HG02678 (cell line): ENCODE results near the gene TXNL4B.

Experiments
- ATAC-seq: cut with Tn5 transposase; IDR thresholded peaks from one replicate; pipeline ENCODE4 v1.9.1; 2021; ENCODE audit warnings: mild to moderate bottlenecking, moderate library complexity; ENCODE audit not compliant: unreplicated experiment

The TXNL4B gene

DNA sequence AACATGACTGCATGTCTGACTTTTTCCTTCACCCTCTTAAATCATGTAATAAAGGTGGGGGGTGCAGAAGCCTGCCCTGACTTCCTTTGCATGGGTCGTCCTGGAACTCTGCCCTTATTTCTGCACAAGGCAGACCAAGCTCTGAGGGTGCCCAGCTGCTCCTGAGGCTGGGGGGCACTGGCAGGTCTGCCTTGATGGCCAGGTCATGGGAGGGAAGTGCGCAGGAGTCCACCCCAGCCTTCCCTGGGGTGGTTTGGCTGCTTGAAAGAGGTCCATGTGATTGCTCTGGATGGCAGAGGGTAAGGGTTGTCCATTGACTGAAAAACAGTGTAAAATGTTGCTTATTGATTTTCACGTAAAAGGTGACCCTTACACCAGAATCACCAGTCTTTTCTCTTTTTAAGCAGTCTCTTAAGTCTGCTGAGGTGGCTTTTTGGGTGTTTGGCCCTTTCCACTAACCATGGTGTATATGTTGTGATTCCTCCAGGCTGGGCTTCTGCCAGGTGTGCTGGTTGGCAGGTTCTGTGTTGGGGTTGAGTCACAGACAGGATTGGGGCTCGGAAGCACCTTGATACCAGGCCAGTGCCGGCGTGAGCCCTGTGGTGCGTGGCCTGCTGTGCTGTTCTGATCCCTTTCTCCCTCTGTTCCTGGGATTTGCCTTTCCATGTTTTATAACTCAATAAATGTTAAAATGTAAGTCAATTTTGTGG lies 19.6 kb upstream of the TXNL4B start:
- no peak for ATAC-seq

DNA sequence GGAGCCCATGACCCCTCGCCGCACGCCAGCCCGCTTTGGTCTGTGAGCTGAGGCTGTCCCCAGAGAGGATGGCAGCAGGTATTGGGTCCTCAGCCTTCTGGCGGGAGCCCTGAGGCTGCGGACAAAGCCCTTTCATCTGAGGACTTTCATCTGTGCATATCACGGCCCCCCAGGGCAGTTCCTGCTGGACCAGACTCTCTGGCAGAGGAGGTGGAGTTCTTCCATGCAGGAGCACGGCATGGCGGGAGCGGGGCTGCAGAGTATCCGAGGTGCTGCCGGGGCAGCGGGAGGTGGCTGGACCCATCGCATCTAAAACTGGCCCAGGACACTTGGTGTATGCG lies 19.0 kb upstream of the TXNL4B start:
- ATAC-seq = no peak

DNA sequence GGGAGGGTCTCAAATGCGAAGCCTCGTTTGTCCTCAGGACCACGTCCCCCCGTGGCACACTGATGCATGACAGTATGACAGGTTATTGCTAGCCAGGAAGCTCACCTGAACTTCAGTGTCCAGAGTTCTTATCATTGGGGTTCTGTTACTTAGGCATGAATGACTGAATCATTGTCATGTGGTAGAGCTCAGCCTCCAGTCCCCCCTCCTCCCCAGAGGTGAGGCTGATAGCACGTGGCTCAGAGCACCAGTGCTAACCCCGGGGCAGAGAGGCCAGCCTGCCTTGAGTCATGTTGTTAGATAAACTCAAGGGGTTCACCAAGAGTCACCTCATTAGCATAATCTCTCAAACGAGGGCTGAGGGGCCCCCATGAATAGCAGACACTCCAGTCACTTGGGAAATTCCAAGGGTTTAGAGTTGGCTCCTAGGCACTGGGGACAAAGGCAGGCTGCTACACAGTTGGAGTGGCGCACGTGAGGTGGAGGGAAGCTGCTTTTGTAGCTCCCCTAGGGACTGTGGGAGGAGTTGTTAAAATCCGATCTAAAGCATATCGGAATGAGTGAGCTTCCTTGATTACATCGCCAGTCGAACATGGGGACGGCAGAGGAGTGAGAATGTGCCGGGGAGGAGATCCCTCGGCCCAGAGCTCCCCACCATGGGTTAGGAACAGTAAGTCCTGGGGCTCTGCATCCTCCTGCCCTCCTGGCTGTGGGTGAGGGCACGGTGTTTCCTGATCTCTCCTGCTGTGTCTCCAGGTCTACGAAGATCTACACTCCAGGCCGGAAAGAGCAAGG lies 18.4 kb upstream of the TXNL4B start:
- ATAC-seq = no peak

DNA sequence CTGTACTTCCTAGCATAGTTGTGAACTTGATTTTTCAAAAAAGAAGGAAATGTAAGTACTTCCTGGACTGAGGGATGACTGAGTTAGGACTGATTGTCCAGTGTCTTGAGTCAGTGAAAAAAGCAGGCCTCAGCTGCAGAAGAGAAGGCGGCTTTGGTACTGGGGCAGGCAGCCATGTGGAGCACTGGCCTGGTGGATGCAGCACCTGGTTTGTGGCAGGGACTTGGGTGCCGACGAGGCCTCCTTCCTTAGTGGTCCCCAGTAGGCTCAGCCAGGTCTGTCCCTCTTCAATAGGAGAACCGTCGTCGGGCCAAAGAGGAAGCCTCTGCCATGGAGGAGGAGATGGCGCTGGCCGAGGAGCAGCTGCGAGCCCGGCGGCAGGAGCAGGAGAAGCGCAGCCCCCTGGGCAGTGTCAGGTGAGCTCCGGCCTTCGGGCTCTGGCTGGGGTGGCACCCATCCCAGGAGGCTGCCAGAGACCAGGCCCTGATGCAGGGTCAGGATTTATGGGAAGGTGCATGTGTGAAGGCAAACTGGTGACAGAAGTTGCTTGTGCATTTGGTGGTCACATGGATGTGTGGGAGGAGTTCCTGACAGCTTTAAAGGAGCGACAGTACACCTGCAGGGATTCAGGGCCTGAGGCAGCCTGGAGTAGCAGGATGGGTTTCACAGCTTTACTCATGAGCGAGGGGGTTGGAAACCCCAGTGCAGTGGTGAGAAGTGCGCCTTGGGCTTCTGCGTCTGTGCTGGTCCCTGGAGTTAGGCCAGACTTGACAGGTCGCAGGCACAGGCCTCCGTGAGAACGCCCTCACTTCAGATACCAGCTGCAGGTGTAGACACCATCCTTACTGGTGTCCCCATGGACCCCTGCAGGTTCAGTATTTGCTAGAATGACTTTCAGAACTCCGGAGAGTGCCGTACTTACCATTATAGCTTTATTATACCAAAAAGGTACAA lies 17.5 kb upstream of the TXNL4B start:
- ATAC-seq = no peak

DNA sequence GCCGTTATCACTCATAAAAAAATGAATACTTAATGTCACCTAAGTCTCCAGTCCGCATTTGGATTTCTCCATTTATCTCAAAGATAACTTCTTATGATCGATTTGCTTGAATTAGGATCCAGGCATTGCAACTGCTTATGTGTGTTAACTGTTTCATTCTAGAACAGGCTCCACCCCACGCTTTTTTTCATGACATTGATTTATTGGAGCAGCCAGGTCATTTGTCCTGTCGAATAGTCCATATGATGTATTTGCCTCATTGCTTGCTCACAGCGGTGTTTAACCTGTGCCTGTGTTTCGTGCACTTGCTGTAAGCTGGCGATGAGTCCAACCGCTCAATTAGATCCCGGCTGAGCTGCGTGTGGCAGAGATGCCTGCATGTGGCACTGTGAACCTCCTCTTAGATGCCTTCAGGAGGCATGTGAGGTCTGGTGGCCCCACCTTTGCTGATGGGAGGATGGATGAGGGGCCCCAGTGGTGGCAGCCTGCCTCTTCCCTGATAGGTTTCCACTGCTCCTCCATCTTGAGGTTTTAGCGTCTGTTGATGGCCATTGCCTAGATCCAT lies 16.6 kb upstream of the TXNL4B start:
- no peak for ATAC-seq

DNA sequence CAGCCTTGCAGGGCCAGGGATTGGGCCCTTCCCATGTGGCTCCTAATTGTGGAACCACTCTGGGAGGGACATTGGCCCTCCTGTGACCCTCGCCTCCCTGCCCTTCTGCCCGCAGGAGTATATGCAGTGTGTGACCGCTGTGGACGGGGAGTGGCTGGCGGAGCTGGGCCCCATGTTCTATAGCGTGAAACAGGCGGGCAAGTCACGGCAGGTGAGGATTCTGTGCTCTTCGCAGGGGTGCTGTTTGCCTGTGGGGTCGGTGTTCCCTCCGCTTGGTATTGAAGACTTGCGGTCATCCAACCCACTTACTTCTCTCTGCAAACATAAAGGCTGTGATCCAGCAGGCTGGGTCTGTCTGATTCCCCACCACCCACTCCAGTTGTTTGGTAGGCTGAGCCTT lies 15.9 kb upstream of the TXNL4B start:
- ATAC-seq = no peak

DNA sequence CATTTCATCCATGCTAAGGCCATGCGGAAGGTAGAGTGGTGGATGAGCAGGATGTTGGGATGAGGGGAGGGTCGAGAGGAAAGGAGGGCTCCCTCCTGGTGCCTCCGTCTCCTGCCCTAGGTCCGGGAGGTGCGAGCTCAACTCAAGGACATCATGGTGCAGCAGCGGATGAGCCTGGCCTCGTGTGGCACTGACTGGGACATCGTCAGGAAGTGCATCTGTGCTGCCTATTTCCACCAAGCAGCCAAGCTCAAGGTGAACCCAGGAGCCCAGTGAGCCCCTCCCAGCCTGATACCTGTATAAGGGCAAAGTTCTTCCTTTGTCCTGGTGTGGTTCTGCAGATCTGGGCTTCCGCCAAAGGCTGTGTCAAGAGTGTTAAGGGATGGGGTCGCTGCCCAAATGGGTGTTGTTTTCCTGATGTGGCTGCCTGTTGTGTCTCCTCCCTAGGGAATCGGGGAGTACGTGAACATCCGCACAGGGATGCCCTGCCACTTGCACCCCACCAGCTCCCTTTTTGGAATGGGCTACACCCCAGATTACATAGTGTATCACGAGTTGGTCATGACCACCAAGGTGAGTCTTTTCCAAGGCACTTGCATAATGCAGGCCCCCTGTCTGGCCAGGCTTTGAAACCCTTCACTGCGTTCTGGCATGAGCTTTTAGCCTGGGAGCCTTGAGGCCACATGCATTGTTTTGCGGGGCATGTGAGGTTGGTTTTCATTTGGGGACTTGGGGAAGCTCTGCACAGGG lies 15.1 kb upstream of the TXNL4B start:
- ATAC-seq = no peak

DNA sequence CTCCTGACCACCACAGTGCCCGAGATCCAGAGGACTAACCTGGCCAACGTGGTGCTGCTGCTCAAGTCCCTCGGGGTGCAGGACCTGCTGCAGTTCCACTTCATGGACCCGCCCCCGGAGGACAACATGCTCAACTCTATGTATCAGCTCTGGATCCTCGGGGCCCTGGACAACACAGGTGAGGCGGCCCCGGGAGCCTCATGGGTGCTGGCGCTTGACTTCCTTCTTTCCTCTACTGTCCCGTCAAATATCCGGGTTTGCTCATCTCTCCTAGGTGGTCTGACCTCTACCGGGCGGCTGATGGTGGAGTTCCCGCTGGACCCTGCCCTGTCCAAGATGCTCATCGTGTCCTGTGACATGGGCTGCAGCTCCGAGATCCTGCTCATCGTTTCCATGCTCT lies 14.0 kb upstream of the TXNL4B start:
- no peak for ATAC-seq

DNA sequence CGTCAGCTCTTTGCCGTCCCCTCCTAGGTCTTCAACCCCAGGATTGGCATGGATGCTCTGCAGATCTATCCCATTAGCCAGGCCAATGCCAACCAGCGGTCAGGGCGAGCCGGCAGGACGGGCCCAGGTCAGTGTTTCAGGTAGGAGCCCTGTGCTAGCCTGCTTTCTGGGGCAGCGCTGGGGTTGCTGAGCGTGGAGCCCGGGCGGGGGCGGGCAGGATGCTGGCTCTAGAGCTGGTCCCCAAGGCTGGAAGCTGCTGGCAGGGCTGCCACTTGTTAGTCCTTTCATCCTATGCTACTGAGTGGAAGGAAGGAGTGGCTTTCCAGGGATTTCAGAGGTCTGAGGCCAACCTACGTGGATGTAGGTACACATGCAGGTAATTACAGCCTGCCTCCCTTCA lies 12.6 kb upstream of the TXNL4B start:
- ATAC-seq = no peak

DNA sequence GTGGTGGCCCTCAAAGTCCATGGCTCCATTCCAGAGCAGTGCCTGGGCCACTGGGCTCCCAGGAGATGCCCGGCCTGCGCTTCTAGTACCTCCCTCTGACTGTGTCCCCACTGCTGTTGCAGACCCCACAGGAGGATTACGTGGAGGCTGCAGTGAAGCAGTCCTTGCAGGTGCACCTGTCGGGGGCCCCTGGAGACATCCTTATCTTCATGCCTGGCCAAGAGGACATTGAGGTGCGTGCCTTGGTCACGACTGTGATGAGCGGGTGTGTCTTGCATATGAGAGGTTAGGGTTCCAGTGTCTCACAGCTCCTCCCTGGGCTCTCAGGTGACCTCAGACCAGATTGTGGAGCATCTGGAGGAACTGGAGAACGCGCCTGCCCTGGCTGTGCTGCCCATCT lies 11.5 kb upstream of the TXNL4B start:
- no peak for ATAC-seq

DNA sequence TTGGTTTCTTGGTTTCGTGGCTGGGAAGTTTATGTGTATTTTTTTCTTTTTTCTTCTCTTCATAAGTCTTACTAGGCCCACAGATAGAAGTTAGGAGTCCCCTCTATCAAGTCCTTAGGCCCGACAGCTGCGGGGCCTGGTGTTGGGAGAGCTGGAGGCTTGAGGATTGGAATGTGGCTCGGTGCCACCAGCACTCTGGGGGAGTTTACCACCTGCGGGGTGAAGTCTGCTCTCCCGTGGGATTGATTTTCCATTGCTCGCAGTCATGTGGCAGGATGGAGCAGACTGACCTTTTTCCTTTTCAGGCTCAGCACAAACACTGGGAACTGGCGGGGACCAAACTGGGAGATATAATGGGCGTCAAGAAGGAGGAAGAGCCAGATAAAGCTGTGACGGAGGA lies 7.8 kb upstream of the TXNL4B start:
- ATAC-seq = no peak

DNA sequence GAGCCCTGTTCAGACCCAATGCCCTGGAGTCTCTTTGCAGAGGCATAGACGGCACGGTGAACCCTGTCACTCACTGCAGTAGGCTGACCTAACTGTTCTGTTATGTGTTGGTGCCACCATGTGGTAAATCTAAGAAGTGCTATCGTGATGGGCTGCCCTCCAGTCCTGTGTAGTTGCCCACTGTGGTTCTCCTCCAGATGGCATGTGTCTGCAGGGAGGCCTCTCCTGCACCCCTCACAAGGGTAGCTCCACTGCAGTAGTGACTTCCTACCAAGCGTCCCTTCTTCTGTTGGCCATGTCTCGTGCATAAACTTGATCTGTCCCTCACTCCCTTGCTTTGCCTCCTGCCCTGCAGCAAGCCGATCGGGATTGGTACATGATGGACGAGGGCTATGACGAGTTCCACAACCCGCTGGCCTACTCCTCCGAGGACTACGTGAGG lies 6.0 kb upstream of the TXNL4B start:
- peak; percentile 88 for ATAC-seq

DNA sequence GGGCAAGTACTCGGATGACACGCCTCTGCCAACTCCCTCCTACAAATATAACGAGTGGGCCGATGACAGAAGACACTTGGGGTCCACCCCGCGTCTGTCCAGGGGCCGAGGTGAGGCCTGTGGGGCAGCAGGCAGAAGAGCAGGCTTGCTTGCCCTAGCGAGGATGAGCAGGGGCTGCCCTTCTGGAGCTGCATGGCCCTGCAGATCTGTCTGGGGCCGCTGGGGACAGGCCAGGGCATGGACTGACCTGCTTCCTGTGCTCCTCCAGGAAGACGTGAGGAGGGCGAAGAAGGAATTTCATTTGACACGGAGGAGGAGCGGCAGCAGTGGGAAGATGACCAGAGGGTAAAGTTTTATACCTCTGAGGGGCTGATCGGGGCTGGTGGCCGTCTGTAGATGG lies 5.5 kb upstream of the TXNL4B start:
- ATAC-seq = no peak

DNA sequence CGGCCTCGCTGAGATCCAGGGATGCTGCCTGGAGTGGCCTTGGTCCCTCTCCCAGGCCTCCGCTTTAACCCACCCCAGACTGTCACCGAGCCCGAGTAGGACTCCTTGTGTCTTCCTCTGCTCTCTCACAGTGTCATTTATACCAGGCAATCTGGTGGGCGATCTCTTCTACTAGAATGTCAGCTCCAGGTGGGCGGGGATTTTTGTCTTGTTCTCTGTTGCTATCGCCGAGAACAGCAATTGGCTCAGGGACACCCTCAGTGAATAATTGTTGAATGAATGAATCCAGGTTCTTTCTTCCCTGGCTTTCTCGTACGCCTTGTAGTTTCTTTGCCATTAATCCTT lies 818 bp upstream of the TXNL4B start:
- no peak for ATAC-seq

DNA sequence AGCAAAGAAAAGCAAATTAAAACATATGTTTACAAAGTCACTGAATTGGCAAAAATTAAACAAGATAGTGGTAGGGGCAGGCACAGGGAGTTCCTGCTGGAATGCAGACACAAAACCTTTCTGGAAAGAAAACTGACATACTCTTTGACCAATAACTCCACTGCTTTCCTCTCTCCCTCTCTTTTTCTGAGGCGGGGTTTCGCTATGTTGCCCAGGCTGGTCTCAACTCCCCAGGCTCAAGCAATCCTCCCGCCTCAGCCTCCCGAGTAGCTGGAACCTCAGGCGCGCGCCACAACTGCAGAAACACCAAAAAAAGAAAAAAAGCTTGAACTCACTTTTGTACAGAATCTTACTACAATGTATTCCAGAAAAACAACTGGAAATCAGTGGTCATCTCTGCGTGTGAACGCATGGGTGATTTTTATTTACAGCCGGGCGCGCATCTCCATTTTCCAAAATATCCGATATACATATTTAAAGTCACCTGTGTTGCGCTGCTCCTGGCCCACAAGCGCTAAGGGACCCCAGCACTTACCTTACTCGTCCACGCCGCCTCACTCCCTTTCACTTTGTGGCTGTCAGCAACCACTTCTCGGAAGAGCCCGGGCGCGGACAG lies 480 bp downstream of the TXNL4B start:
- no peak for ATAC-seq

DNA sequence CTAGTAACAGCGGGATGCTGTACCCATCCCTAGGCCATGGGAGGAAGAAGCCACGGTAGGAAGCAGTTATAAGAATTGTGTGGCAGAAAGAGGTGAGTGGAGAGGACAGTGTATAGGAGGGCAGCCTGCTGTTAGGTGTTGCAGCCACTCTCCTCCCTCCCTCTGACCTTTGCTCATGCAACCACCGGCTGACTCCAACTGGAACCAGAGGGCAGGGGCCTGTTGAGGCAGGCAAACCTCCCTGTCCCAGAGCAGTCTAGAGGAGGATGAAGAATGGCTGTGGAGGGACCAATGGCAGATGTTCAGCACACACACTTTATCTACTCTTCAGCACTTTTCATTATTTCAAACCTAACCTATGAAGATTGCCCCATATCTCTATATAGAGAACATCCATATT lies 2.2 kb downstream of the TXNL4B start:
- no peak for ATAC-seq

DNA sequence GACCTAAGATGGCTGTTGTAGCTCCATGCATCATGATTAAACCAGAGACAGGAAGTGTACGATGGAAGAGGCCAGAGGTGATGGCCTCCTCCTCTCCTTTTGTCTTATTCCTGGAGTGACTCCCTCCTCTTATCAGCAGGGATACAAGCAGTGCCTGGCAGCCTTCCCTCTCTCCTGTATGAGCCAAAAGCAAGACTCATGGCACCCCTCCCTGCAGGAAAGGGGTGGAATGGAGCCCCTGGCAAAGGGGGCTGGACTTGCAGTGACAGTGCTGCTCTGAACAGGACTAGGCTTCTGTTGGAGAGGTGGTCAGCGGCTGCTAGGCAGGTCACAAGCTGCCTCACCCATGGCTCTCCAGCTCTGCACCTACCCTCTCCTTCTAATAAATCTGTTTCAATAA lies 8.4 kb downstream of the TXNL4B start:
- no peak for ATAC-seq

DNA sequence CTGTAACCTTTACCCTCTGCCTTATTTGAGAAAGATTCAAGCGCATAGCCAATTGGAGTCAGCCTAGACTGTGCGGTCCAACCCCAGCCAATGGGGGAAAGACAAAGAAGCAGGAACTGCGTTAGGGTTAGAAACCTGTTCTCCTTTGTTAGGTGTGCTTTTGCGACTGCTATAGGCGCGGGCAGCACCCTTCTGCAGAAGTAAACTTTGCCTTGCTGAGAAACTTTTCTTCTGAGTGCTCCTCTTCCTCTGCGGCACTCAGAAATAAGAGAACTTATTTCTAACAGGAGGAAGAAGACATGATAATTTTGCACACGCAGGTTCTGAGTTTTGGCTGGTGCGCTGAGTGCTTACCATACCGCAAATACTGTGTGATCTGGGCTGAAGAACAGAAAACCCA lies 9.0 kb downstream of the TXNL4B start:
- ATAC-seq = no peak

DNA sequence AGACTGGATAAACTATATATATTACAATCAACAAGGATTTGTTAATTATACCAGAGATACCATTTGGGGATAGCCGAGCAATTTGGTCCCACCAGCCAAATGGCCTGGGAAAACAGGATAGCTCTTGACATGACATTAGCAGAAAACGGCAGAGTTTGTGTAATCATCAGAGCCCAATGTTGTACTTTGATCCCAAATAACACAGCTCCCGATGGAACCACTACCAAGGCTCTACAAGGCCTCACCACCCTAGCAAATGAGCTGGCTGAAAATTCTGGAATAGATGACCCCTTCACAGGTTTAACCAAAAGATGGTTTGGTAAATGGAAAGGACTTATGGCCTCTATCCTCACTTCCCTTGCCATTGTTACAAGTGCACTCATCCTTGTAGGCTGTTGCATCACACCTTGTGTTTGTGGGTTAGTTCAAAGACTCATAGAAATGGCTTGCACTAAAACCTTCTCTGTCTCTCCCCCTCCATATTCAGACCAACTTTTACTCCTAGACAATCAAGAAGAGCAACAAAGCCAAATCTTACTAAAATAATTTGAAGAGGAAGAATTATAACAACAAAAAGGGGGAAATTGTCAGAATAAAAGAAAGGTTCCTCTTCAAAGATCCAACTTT lies 9.5 kb downstream of the TXNL4B start:
- ATAC-seq = no peak
